ENCODE measurements around the gene DCN. TPM values are rescaled to one million over a fixed set of nuclear protein-coding genes. Genes with fewer than 3 reads are reported as not detected.

The DCN gene
- total RNA-seq, 1 experiment from 2014 or later, result not detected

DNA sequence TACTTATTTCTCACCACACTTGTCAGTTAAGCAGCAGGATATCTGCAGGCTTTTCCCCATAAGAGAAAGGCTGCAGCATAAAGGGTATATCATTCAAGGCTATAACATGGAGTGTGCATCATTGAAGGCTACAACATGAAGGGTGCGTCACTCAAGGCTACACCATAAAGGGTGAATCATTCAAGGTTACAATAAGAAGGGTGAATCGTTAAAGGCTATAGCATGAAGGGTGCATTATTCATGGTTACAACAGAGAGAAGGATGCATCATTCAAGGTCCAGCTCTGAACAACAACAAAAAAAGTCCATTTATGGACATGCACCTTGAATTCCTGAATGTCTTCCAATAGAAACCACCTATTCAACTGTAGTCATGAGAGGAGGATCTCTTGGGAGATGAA lies 38.6 kb downstream of the DCN start:
- H3K27me3 ChIP-seq (ENCODE audit: low read length), result no peaks in the 10 kb centered on the region
- no peaks in the 10 kb centered on the region for H3K9me2 ChIP-seq (replicated peaks; ENCODE audit: low read length)
- H2AFZ ChIP-seq (ENCODE audit: low read length), result no peak overlapping the region
- H3K36me3 ChIP-seq (ENCODE audit: low read depth, low read length), result no peaks in the 10 kb centered on the region
- CTCF ChIA-PET, result no interaction called here
- no peak overlapping the region for H3K4me3 ChIP-seq (ENCODE audit: low read length)
- POLR2A ChIA-PET (ENCODE audit: unreplicated experiment), result interaction anchor here (0.6 kb wide), 1 partner anchor 527 kb away, joined by 3 read pairs; no protein-coding TSS in a partner anchor
- no TSS peak for BruUV-seq (replicated peaks)
- no peaks in the 10 kb centered on the region for H4K20me1 ChIP-seq (ENCODE audit: low read length)
- no peak overlapping the region for H3K9ac ChIP-seq (ENCODE audit: low read length)
- DNase-seq (peak; percentile 69), ATAC-seq (peak; percentile 74)
- H3K79me2 ChIP-seq (ENCODE audit: low read length), result no peaks in the 10 kb centered on the region
- H3K4me2 ChIP-seq (ENCODE audit: low read length), result no peak overlapping the region
- no peaks in the 10 kb centered on the region for H3F3A ChIP-seq (ENCODE audit: low read length, unreplicated experiment)
- no peak overlapping the region for H3K27ac ChIP-seq (ENCODE audit: low read length)
- H3K9me3 ChIP-seq (ENCODE audit: low read length), result no peaks in the 10 kb centered on the region
- H3K4me1 ChIP-seq (ENCODE audit: insufficient read depth, low read length), result peaks cover 20% of the 10 kb centered on the region
- no peak for TF ChIP-seq CTCF (conservative IDR thresholded peaks at IDR 0.05; ENCODE audit: low read depth, low read length)
- no peak for TF ChIP-seq EZH2 (IDR thresholded peaks at IDR 0.05; ENCODE audit: low read length, unreplicated experiment)
- no peak for TF ChIP-seq EZH2phosphoT487 (IDR thresholded peaks at IDR 0.05; ENCODE audit: borderline replicate concordance, low read length)
- intact Hi-C loops (cut with micrococcal nuclease), result no loop called here

DNA sequence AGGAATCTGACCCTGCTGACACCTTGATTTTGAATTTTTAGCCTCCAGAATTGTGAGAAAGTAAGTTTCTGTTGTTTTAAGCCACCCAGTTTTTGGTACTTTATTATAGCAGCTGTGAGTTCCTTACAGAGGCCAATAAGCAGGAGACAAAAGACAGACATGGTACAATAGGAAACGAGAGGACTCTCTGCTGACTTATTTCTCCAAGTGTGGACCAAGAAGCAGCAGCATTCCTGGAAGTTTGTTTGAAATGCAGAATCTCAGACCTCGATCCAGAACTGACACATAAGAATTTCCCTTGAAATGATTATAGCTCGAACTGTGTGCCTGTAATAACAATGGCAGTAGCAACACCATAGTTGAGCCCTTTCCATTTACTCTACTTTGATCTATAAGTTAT lies 39.4 kb downstream of the DCN start:
- H3K4me1 ChIP-seq (ENCODE audit: insufficient read depth, low read length), result peaks cover 20% of the 10 kb centered on the region
- H3K9me2 ChIP-seq (replicated peaks; ENCODE audit: low read length), result no peaks in the 10 kb centered on the region
- H3K27me3 ChIP-seq (ENCODE audit: low read length), result no peaks in the 10 kb centered on the region
- intact Hi-C loops (cut with micrococcal nuclease), result no loop called here
- H3K36me3 ChIP-seq (ENCODE audit: low read depth, low read length), result no peaks in the 10 kb centered on the region
- no peak for ATAC-seq
- H3K9me3 ChIP-seq (ENCODE audit: low read length), result no peaks in the 10 kb centered on the region
- no TSS peak for BruUV-seq (replicated peaks)
- TF ChIP-seq EZH2phosphoT487 (IDR thresholded peaks at IDR 0.05; ENCODE audit: borderline replicate concordance, low read length) (no peak), CTCF (conservative IDR thresholded peaks at IDR 0.05; ENCODE audit: low read depth, low read length) (no peak), EZH2 (IDR thresholded peaks at IDR 0.05; ENCODE audit: low read length, unreplicated experiment) (no peak)
- no peak overlapping the region for H3K4me2 ChIP-seq (ENCODE audit: low read length)
- H3K27ac ChIP-seq (ENCODE audit: low read length), result no peak overlapping the region
- no peak overlapping the region for H3K9ac ChIP-seq (ENCODE audit: low read length)
- DNase-seq, result no peak
- no peak overlapping the region for H3K4me3 ChIP-seq (ENCODE audit: low read length)
- ChIA-PET CTCF (no interaction called here), POLR2A (ENCODE audit: unreplicated experiment) (no interaction called here)
- H3K79me2 ChIP-seq (ENCODE audit: low read length), result no peaks in the 10 kb centered on the region
- no peaks in the 10 kb centered on the region for H3F3A ChIP-seq (ENCODE audit: low read length, unreplicated experiment)
- no peak overlapping the region for H2AFZ ChIP-seq (ENCODE audit: low read length)
- no peaks in the 10 kb centered on the region for H4K20me1 ChIP-seq (ENCODE audit: low read length)

DNA sequence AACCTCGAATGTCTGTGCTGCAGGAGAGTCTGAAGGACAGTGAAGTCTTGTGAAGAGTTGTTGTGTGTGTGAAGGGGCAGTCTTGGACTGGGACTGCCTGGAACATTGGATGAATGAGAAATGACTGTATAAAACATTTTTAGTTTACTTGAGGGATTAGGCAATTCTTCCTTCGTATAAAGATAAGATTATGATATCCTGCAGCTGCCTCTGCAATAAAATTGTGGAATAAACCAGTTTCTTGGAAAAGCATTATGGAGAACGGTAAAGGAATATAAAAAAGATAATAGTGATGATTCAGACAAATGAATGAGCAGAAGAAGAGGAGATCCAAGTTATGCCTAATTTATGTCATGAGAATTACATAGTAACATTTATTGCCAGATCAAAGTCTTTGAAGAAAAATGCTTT lies 40.4 kb downstream of the DCN start:
- peaks cover 20% of the 10 kb centered on the region for H3K4me1 ChIP-seq (ENCODE audit: insufficient read depth, low read length)
- DNase-seq (no peak), ATAC-seq (no peak)
- no TSS peak for BruUV-seq (replicated peaks)
- intact Hi-C loops (cut with micrococcal nuclease), result no loop called here
- POLR2A ChIA-PET (ENCODE audit: unreplicated experiment), result no interaction called here
- no peak overlapping the region for H2AFZ ChIP-seq (ENCODE audit: low read length)
- H3K79me2 ChIP-seq (ENCODE audit: low read length), result no peaks in the 10 kb centered on the region
- H3K9ac ChIP-seq (ENCODE audit: low read length), result no peak overlapping the region
- H3K4me3 ChIP-seq (ENCODE audit: low read length), result no peak overlapping the region
- H4K20me1 ChIP-seq (ENCODE audit: low read length), result no peaks in the 10 kb centered on the region
- no peak for TF ChIP-seq CTCF (conservative IDR thresholded peaks at IDR 0.05; ENCODE audit: low read depth, low read length)
- no peak for TF ChIP-seq EZH2 (IDR thresholded peaks at IDR 0.05; ENCODE audit: low read length, unreplicated experiment)
- no peak for TF ChIP-seq EZH2phosphoT487 (IDR thresholded peaks at IDR 0.05; ENCODE audit: borderline replicate concordance, low read length)
- no peak overlapping the region for H3K27ac ChIP-seq (ENCODE audit: low read length)
- no peaks in the 10 kb centered on the region for H3K36me3 ChIP-seq (ENCODE audit: low read depth, low read length)
- no peaks in the 10 kb centered on the region for H3K27me3 ChIP-seq (ENCODE audit: low read length)
- CTCF ChIA-PET, result no interaction called here
- H3K4me2 ChIP-seq (ENCODE audit: low read length), result no peak overlapping the region
- H3K9me2 ChIP-seq (replicated peaks; ENCODE audit: low read length), result no peaks in the 10 kb centered on the region
- no peaks in the 10 kb centered on the region for H3K9me3 ChIP-seq (ENCODE audit: low read length)
- no peaks in the 10 kb centered on the region for H3F3A ChIP-seq (ENCODE audit: low read length, unreplicated experiment)

Measured in PC-3 (cell line).